Measurements from ENCODE around the gene CHRNB2. TPM values are rescaled to one million over a fixed set of nuclear protein-coding genes. Genes with fewer than 3 reads are reported as not detected.

Gene CHRNB2
- total and polyA plus RNA-seq, 2 experiments from 2014 or later: not detected

DNA sequence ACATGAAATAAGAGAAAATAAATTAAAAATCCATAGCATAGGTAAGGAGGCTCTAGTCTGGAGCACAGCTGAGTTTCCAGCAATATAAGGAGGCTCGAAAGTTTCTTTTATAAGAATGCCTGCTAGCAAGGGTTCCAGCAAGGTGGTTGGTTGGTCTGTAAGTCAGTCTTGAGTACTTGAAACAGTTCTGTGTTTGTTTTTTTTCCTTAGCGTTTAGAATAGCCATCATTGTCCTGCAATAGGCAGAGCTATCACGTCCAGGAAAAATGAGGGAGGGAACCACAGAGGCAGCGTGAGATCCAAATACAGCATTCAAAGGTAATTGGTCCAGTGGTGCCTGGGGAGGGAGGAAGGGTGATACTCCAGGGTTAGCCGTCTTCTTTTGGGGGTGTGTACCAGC lies 17.5 kb upstream of the CHRNB2 start:
- WGBS, 2 experiments (ENCODE audit: low coverage in 1 of 2, low lambda C conversion rate in 2 of 2, missing lambda C conversion rate in 2 of 2): 58 to 59% methylated on average over 5 of the region's 5 CpGs

DNA sequence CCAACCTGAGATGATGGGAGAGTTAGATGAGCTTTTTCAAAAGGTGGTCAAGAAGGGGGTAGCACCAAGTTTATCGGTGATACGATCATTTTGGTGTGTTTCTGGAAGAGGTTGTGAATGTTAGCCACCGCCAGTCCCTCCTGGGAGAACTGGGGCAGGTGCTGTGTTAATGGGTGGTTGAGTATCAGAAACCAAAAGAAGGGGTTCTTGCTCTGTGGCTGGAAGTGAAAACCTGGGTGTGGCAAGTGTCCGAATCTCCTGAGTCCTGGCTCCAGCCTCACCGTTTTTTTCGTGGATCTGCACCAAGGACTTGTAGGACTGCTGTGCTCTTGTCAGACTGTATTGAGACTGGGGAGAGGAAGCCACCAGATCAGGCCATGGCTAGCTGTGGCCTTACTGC lies 16.9 kb upstream of the CHRNB2 start:
- TF ChIP-seq EZH2 (IDR thresholded peaks at IDR 0.05; ENCODE audit: insufficient read depth, poor library complexity, severe bottlenecking): no peak
- TF ChIP-seq EZH2phosphoT487 (IDR thresholded peaks at IDR 0.05; ENCODE audit: insufficient read depth, low read depth): no peak

More for the DNA sequence above, 17.5 kb upstream of the CHRNB2 start:
- TF ChIP-seq EZH2phosphoT487 (IDR thresholded peaks at IDR 0.05; ENCODE audit: insufficient read depth, low read depth): no peak
- no peak for TF ChIP-seq EZH2 (IDR thresholded peaks at IDR 0.05; ENCODE audit: insufficient read depth, poor library complexity, severe bottlenecking)
- Histone ChIP-seq H3K27me3 (replicated peaks; ENCODE audit: insufficient read depth) (no peaks in the 10 kb centered on the region), H3K9ac (no peak overlapping the region), H3K9me2 (ENCODE audit: insufficient read depth) (no peaks in the 10 kb centered on the region), H3K4me2 (ENCODE audit: unreplicated experiment) (no peak overlapping the region), H3K27ac (no peak overlapping the region), H3K79me2 (ENCODE audit: insufficient read depth) (peaks cover 22% of the 10 kb centered on the region), H3F3A (ENCODE audit: insufficient read depth) (peaks cover 35% of the 10 kb centered on the region), H4K20me1 (ENCODE audit: insufficient read depth) (no peaks in the 10 kb centered on the region), H3K4me3 (no peak overlapping the region), H2AFZ (no peak overlapping the region), H3K4me1 (ENCODE audit: insufficient read depth) (0 out of 2 replicates have a peak, but pooled peaks cover 7% of the 10 kb centered on the region), H3K36me3 (ENCODE audit: low read depth) (peaks cover 42% of the 10 kb centered on the region), H3K9me3 (ENCODE audit: low read depth) (no peaks in the 10 kb centered on the region)
- in situ Hi-C loops (cut with MboI): no loop called here
- no peak for DNase-seq

DNA sequence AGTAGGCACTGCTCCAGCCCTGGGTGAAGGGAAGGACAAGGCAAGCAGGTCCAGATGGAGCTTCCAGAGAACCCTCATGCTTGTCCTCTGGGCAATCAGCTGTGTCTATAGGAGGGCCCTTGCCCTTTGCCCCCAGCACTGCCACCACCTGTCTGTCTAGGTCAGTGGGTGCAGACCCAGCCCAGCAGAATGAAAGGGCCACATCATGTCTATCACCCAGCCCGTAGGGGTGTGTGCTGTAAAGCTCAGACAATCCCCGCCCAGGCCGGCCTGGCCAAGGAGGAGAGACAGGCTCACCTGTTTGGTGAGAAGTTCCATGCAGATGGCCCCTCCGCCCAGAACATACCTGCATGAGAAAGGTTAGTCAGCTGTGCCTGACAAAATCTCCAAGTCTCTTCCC lies 16.1 kb upstream of the CHRNB2 start:
- Histone ChIP-seq H3K4me2 (ENCODE audit: unreplicated experiment) (no peak overlapping the region), H2AFZ (no peak overlapping the region), H3K4me1 (ENCODE audit: insufficient read depth) (peaks cover 15% of the 10 kb centered on the region), H3K4me3 (no peak overlapping the region), H4K20me1 (ENCODE audit: insufficient read depth) (no peaks in the 10 kb centered on the region), H3K9ac (no peak overlapping the region), H3K27ac (no peak overlapping the region), H3K27me3 (replicated peaks; ENCODE audit: insufficient read depth) (no peaks in the 10 kb centered on the region), H3K79me2 (ENCODE audit: insufficient read depth) (peaks cover 36% of the 10 kb centered on the region), H3K9me3 (ENCODE audit: low read depth) (no peaks in the 10 kb centered on the region), H3F3A (ENCODE audit: insufficient read depth) (peaks cover 34% of the 10 kb centered on the region), H3K36me3 (ENCODE audit: low read depth) (peaks cover 46% of the 10 kb centered on the region), H3K9me2 (ENCODE audit: insufficient read depth) (no peaks in the 10 kb centered on the region)
- no peak for TF ChIP-seq EZH2 (IDR thresholded peaks at IDR 0.05; ENCODE audit: insufficient read depth, poor library complexity, severe bottlenecking)
- TF ChIP-seq EZH2phosphoT487 (IDR thresholded peaks at IDR 0.05; ENCODE audit: insufficient read depth, low read depth): no peak
- WGBS, 2 experiments (ENCODE audit: low coverage in 1 of 2, low lambda C conversion rate in 2 of 2, missing lambda C conversion rate in 2 of 2): 82 to 94% methylated on average over 4 of the region's 4 CpGs
- in situ Hi-C loops (cut with MboI): no loop called here
- DNase-seq: no peak

More for the DNA sequence above, 16.9 kb upstream of the CHRNB2 start:
- peaks cover 28% of the 10 kb centered on the region for H3K79me2 ChIP-seq (ENCODE audit: insufficient read depth)
- H3K4me3 ChIP-seq: no peak overlapping the region
- no peak overlapping the region for H2AFZ ChIP-seq
- H4K20me1 ChIP-seq (ENCODE audit: insufficient read depth): no peaks in the 10 kb centered on the region
- no peaks in the 10 kb centered on the region for H3K27me3 ChIP-seq (replicated peaks; ENCODE audit: insufficient read depth)
- peaks cover 35% of the 10 kb centered on the region for H3F3A ChIP-seq (ENCODE audit: insufficient read depth)
- WGBS, 2 experiments (ENCODE audit: low coverage in 1 of 2, low lambda C conversion rate in 2 of 2, missing lambda C conversion rate in 2 of 2): 76 to 78% methylated on average over 6 of the region's 6 CpGs
- 0 out of 2 replicates have a peak, but pooled peaks cover 7% of the 10 kb centered on the region for H3K4me1 ChIP-seq (ENCODE audit: insufficient read depth)
- no peak overlapping the region for H3K27ac ChIP-seq
- H3K4me2 ChIP-seq (ENCODE audit: unreplicated experiment): no peak overlapping the region
- in situ Hi-C loops (cut with MboI): no loop called here
- H3K9me3 ChIP-seq (ENCODE audit: low read depth): no peaks in the 10 kb centered on the region
- DNase-seq: no peak
- H3K9me2 ChIP-seq (ENCODE audit: insufficient read depth): no peaks in the 10 kb centered on the region
- peaks cover 46% of the 10 kb centered on the region for H3K36me3 ChIP-seq (ENCODE audit: low read depth)
- H3K9ac ChIP-seq: no peak overlapping the region

DNA sequence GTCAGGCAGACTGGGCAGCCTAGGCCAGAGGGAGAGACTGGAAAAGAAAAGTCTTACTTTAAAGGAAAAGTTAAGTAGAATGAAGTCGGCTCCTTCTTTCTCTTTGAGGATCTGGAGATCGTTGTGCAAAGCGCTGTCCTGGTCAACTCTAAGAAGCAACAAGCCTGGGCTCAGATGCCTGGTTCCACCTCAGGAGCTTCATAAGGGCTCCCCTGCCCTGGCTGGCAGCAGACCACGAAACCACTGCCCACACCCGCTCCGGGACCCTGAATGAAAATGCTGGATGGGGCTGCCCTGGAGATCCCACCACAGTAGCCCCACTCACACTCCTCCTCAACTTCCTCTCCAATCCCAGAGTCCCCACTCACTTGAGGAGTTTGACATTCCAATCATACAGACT lies 15.5 kb upstream of the CHRNB2 start:
- H3K9me3 ChIP-seq (ENCODE audit: low read depth): no peaks in the 10 kb centered on the region
- no peak overlapping the region for H3K27ac ChIP-seq
- H3K9me2 ChIP-seq (ENCODE audit: insufficient read depth): no peaks in the 10 kb centered on the region
- H3K9ac ChIP-seq: no peak overlapping the region
- TF ChIP-seq EZH2 (IDR thresholded peaks at IDR 0.05; ENCODE audit: insufficient read depth, poor library complexity, severe bottlenecking) (no peak), EZH2phosphoT487 (IDR thresholded peaks at IDR 0.05; ENCODE audit: insufficient read depth, low read depth) (no peak)
- H3K36me3 ChIP-seq (ENCODE audit: low read depth): peaks cover 46% of the 10 kb centered on the region
- in situ Hi-C loops (cut with MboI): no loop called here
- peaks cover 42% of the 10 kb centered on the region for H3K79me2 ChIP-seq (ENCODE audit: insufficient read depth)
- 90 to 96% methylated on average over 6 of the region's 6 CpGs for WGBS, 2 experiments (ENCODE audit: low coverage in 1 of 2, low lambda C conversion rate in 2 of 2, missing lambda C conversion rate in 2 of 2)
- peaks cover 29% of the 10 kb centered on the region for H3F3A ChIP-seq (ENCODE audit: insufficient read depth)
- H3K4me1 ChIP-seq (ENCODE audit: insufficient read depth): peaks cover 16% of the 10 kb centered on the region
- H2AFZ ChIP-seq: no peak overlapping the region
- no peaks in the 10 kb centered on the region for H4K20me1 ChIP-seq (ENCODE audit: insufficient read depth)
- H3K4me2 ChIP-seq (ENCODE audit: unreplicated experiment): no peak overlapping the region
- H3K4me3 ChIP-seq: no peak overlapping the region
- no peaks in the 10 kb centered on the region for H3K27me3 ChIP-seq (replicated peaks; ENCODE audit: insufficient read depth)
- no peak for DNase-seq

Measured in GM23248 (cell line).